ENCODE measurements around the gene SKAP2.

DNA sequence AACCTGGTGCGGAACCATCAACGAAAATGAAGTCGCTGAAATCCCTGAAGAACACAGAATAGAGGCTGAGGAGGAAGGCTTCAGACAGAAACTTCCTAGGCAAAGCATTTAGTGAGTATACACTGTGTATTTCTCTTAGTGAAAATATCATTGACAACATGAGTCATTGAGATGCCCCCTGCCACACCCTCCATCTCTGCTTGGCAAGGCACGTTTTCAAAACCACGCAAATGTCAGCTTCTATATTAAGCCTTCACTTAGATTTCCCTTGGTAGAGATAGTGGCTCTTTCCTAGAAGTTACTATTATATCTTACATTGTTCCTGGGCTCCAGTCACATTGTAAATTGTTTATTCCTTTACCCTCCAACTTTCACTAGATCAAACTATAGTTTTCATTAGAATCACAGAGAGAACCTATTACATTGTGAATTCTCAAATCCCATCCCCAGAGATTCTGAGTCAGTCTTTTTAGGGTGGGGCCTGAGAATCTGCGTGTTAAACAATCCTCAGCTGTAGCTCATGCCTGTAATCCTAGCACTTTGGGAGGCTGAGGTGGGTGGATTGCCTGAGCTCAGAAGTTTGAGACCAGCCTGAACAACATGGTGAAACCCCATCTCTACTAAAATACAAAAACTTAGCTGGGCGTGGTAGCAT lies 4.6 kb upstream of the SKAP2 start:
- TF ChIP-seq POLR2A (IDR thresholded peaks at IDR 0.05; ENCODE audit: low read length) (no peak), GATA1 (IDR thresholded peaks at IDR 0.05; ENCODE audit: low read depth, low read length) (no peak)

All from erythroblast (primary cell).